K562 (cell line): ENCODE results near the gene ELMO1. TPM values are rescaled to one million over a fixed set of nuclear protein-coding genes. Genes with fewer than 3 reads are reported as not detected.

Experiments used
- ATAC-seq: fragments of 200-7000 bp; cut with Tn5 transposase; 3 replicates; pipeline ENCODE4 v1.9.1; 2020; ENCODE audit warnings: moderate library complexity
- BruUV-seq: library from RNA; stranded (reverse); fragments of 400-500 nt; replicated peaks from 2 replicates; lab custom pipeline; 2021; lab: Mats Ljungman, UMichigan
- CTCF ChIA-PET: fragments of 300-600 bp; formaldehyde crosslinking; extraction: SDS; loops from one replicate; lab custom pipeline; 2021; ENCODE audit warnings: low intra/inter-chr PET ratio; lab: Yijun Ruan, JAX
- POLR2A ChIA-PET: fragments of 300-600, 350-650 bp; sonication (Branson Sonifier 250); formaldehyde crosslinking; extraction: SDS; loops from one replicate; lab custom pipeline; 2021; ENCODE audit warnings: antibody characterized with exemption, inconsistent platforms; lab: Yijun Ruan, JAX
- DNase-seq, 4 experiments: peaks; one replicate each; pipeline versions ENCODE4 v3.0.0 to v3.0.0-alpha.2; 2011 to 2018; ENCODE audit warnings: low spot score in 3 of 4, mixed read lengths in 3 of 4; ENCODE audit errors: extremely low read depth in 1 of 4
- FAIRE-seq: peaks from 2 replicates; lab custom pipeline; 2011; peaks lifted over from hg19 to GRCh38; lab: Jason Lieb, UNC
- H2AFZ ChIP-seq: 2 replicates; pipeline ENCODE4 v1.6.0; 2011; ENCODE audit warnings: low read depth, low read length, control low read depth, inconsistent platforms
- H3K27ac ChIP-seq: fragments of 200-600 bp; 3 replicates; pipeline ENCODE4 v1.8.0; 2011; ENCODE audit warnings: low read depth, mild to moderate bottlenecking, control low read depth, inconsistent platforms, low read length, moderate library complexity, mixed read lengths; ENCODE audit errors: extremely low read depth
- H3K27me3 ChIP-seq, 2 experiments: fragments of 300-600 bp in 1 of 2; 2 replicates in 1 of 2; 3 replicates in 1 of 2; pipeline versions ENCODE4 v1.6.0 to v1.8.0; 2011; ENCODE audit warnings: inconsistent platforms in 2 of 2, low read length in 2 of 2, mild to moderate bottlenecking in 1 of 2, mixed read lengths in 1 of 2, moderate library complexity in 1 of 2; ENCODE audit not compliant: control insufficient read depth in 2 of 2, insufficient read depth in 2 of 2
- H3K36me3 ChIP-seq: fragments of 300-600 bp; 3 replicates; pipeline ENCODE4 v1.8.0; 2011; ENCODE audit warnings: mild to moderate bottlenecking, low read length, inconsistent platforms; ENCODE audit not compliant: control insufficient read depth, insufficient read depth
- H3K4me1 ChIP-seq, 2 experiments: fragments of 200-600 bp in 1 of 2; replicated peaks in 1 of 2; 2 replicates in 1 of 2; 3 replicates in 1 of 2; pipeline versions ENCODE4 v1.5.1 to v1.8.0; 2011; ENCODE audit warnings: inconsistent platforms in 2 of 2, low read length in 2 of 2, mild to moderate bottlenecking in 1 of 2, mixed read lengths in 1 of 2, moderate library complexity in 1 of 2; ENCODE audit not compliant: control insufficient read depth in 2 of 2, insufficient read depth in 2 of 2
- H3K4me2 ChIP-seq: 2 replicates; pipeline ENCODE4 v1.6.1; 2011; ENCODE audit warnings: low read length, control low read depth, inconsistent platforms, mixed read lengths; ENCODE audit not compliant: insufficient read depth
- H3K4me3 ChIP-seq: fragments of 200-600 bp; sonication (generic), shearing (Covaris generic); 2 replicates; pipeline ENCODE4 v1.5.1; 2016; ENCODE audit warnings: control low read depth, inconsistent platforms
- H3K79me2 ChIP-seq: fragments of 200-600 bp; 3 replicates; pipeline ENCODE4 v1.8.0; 2011; ENCODE audit warnings: low read length, inconsistent platforms; ENCODE audit not compliant: control insufficient read depth, insufficient read depth
- H3K9ac ChIP-seq, 2 experiments: 2 replicates each; pipeline versions ENCODE4 v1.6.0 to v1.6.1; 2011; ENCODE audit warnings: low read depth in 2 of 2, low read length in 2 of 2, control low read depth in 1 of 2, inconsistent platforms in 1 of 2, mild to moderate bottlenecking in 1 of 2, mixed read lengths in 1 of 2; ENCODE audit not compliant: insufficient read depth in 1 of 2
- H3K9me1 ChIP-seq: one replicate; pipeline ENCODE4 v1.6.0; 2011; ENCODE audit warnings: inconsistent platforms, mild to moderate bottlenecking, low read length, moderate library complexity; ENCODE audit not compliant: control insufficient read depth, insufficient read depth
- H3K9me3 ChIP-seq: replicated peaks from 2 replicates; pipeline ENCODE4 v1.5.1; 2011; ENCODE audit warnings: low read depth, low read length, inconsistent platforms; ENCODE audit not compliant: control insufficient read depth, insufficient read depth
- H4K20me1 ChIP-seq: replicated peaks from 2 replicates; pipeline ENCODE4 v1.6.1; 2011; ENCODE audit warnings: low read length, inconsistent platforms, mixed read lengths; ENCODE audit not compliant: control insufficient read depth, insufficient read depth
- CHAMP1 ChIP-seq: fragments of 450-650 bp; IDR thresholded peaks from 2 replicates; pipeline ENCODE4 v1.6.1; 2016; ENCODE audit warnings: mild to moderate bottlenecking
- EP300 ChIP-seq: IDR thresholded peaks from 2 replicates; pipeline ENCODE4 v1.6.1; 2012; ENCODE audit warnings: low read length, improper control_type of control experiment
- JUND ChIP-seq, 2 experiments: IDR thresholded peaks; 2 replicates in 1 of 2; 3 replicates in 1 of 2; pipeline ENCODE4 v1.6.1; 2011; ENCODE audit warnings: borderline replicate concordance in 2 of 2, low read depth in 2 of 2, low read length in 2 of 2, improper control_type of control experiment in 1 of 2, missing biosample characterization in 1 of 2, missing genetic modification characterization in 1 of 2, missing genetic modification reagents in 1 of 2
- WGBS: fragments of 100-300 bp; shearing (Covaris generic); methylation state at CpG from one replicate; pipeline ENCODE4 v1.1.6; 2016; ENCODE audit warnings: low coverage, mixed read lengths; ENCODE audit not compliant: insufficient coverage; ENCODE audit errors: missing lambda C conversion rate; 5-methylcytosine and 5-hydroxymethylcytosine counted together
- in situ Hi-C: fragments of 300-500 bp; cut with MboI; formaldehyde crosslinking; loops from 4 replicates; pipeline ENCODE4 v1.15.0; 2018; ENCODE audit warnings: inconsistent platforms, mixed read lengths
- intact Hi-C: fragments of 100-400 bp; cut with micrococcal nuclease; formaldehyde crosslinking; loops from 2 replicates; pipeline ENCODE4 v1.14.2; 2022
- polyA plus RNA-seq, 8 experiments: library from polyadenylated mRNA; depleted of rRNA in 4 of 8; stranded (reverse) in 5 of 8; unstranded in 3 of 8; fragments of >200 nt; fragmentation: Nextera tagmentation in 2 of 8; fragmentation: Illumina TruSeq in 1 of 8; extraction: Ambion mirVana in 2 of 8; extraction: Trizol in 1 of 8; gene quantifications; 2 replicates each; pipeline versions ENCODE4 v1.2.1 to v1.2.3, GENCODE V29; 2011 to 2014; ENCODE audit warnings: inconsistent platforms in 1 of 8, missing spikeins in 1 of 8
- total RNA-seq, 7 experiments: library from RNA; depleted of rRNA in 6 of 7; stranded (reverse); fragments of >200 nt in 6 of 7; fragmentation: Illumina TruSeq in 2 of 7; extraction: Trizol in 2 of 7; gene quantifications; 2 replicates each; pipeline versions ENCODE4 v1.2.1 to v1.2.3, GENCODE V29; 2011 to 2021; ENCODE audit warnings: low replicate concordance in 1 of 7

ELMO1 gene
- total and polyA plus RNA-seq, 9 of the 15 experiments (the other 6 are each of a cell fraction or from before 2014, with no cell fraction given) = 0.36 to 7.2 (median 3.6) TPM

- H3K9me3 ChIP-seq = no peaks in the 10 kb centered on the region
- 0 out of 2 replicates have a peak, but pooled peaks have one; percentile 12 for TF ChIP-seq EP300
- TF ChIP-seq CHAMP1 = no peak
- 0 out of 2 replicates have a peak, but pooled peaks have one; percentile 2 for TF ChIP-seq JUND (IDR thresholded peaks at IDR 0.05; ENCODE audit: borderline replicate concordance, low read depth, low read length)
- no peak; the same call in 2 of the 3 replicates for TF ChIP-seq JUND (tag; IDR thresholded peaks at IDR 0.05; ENCODE audit: borderline replicate concordance, low read depth, low read length)
- H3K4me3 ChIP-seq = no peak overlapping the region
- ATAC-seq (no peak), FAIRE-seq (no peak), DNase-seq (peak in 1 of 4 experiments; percentile 28)
- H3K9me1 ChIP-seq = no peaks in the 10 kb centered on the region
- H3K36me3 ChIP-seq = no peaks in the 10 kb centered on the region
- 0% methylated on average over 2 of the region's 2 CpGs for WGBS
- POLR2A ChIA-PET = interaction anchor here (1.0 kb wide), 1 partner anchor 9 kb away, joined by 4 read pairs; no protein-coding TSS in a partner anchor
- in situ Hi-C loops = no loop called here
- H4K20me1 ChIP-seq = no peaks in the 10 kb centered on the region
- H3K4me1 ChIP-seq = no peaks in the 10 kb centered on the region; a peak in 2 of 5 replicates
- H3K4me2 ChIP-seq = no peak overlapping the region
- CTCF ChIA-PET = no interaction called here
- 0 out of 3 replicates have a peak overlapping the region, but pooled peaks have one; percentile 10 for H3K27ac ChIP-seq
- BruUV-seq = no TSS peak
- H3K9ac ChIP-seq = no peak overlapping the region
- H2AFZ ChIP-seq = no peak overlapping the region
- H3K27me3 ChIP-seq = no peaks in the 10 kb centered on the region
- intact Hi-C loops = no loop called here
- H3K79me2 ChIP-seq = no peaks in the 10 kb centered on the region
Observed at GRCh38 chr7:37173670-37174069, 275.0 kb downstream of the ELMO1 start.
